Placental epithelial cell (primary cell): ENCODE measurements around the gene TBCD. TPM values are rescaled to one million over a fixed set of nuclear protein-coding genes. Genes with fewer than 3 reads are reported as not detected.

Experiments
- total RNA-seq: library from RNA; depleted of rRNA; stranded (reverse); fragments of >200 nt; gene quantifications from 2 replicates; pipeline ENCODE4 v1.2.3, GENCODE V29; 2012

Gene TBCD
- total RNA-seq, result 114 and 131 TPM in 2 replicates

DNA sequence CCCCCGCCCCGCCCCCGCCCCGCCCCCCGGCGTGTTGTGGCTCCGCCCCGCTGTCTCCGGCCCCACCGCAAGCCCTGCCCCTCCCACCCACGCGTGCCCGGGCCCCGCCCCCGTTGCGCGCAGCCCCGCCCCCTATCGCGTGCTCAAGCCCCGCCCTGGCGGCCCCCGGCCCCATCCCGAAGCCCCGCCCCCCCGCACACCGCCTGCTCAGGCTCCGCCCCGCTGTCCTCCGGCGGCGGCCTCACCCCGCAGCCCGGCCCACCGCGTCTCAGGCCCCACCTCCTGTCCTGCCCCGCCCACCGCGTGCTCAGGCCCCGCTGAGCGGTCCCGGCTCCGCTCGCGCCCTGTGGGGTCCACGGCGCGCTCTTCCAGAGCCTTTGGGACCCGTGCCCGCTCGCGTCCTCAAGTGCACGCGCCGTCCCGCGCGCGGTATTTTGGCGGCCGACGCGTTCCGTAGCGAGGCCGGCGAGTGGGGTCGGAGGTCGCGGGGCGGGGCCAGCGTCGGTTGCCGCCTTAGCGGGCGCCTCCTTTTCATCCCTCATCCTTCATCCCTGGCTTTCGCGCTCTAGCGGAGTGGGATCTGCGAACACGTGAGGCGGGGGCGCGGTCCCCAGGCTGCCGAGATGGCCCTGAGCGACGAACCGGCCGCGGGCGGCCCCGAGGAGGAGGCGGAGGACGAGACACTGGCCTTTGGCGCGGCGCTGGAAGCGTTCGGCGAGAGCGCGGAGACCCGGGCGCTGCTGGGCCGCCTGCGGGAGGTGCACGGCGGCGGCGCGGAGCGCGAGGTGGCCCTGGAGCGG, at the start of gene TBCD:
TSS of gene TBCD (plus strand) at position 495 of the 800 bp plus-strand sequence. CDS start at position 624, 129 bp downstream.

DNA sequence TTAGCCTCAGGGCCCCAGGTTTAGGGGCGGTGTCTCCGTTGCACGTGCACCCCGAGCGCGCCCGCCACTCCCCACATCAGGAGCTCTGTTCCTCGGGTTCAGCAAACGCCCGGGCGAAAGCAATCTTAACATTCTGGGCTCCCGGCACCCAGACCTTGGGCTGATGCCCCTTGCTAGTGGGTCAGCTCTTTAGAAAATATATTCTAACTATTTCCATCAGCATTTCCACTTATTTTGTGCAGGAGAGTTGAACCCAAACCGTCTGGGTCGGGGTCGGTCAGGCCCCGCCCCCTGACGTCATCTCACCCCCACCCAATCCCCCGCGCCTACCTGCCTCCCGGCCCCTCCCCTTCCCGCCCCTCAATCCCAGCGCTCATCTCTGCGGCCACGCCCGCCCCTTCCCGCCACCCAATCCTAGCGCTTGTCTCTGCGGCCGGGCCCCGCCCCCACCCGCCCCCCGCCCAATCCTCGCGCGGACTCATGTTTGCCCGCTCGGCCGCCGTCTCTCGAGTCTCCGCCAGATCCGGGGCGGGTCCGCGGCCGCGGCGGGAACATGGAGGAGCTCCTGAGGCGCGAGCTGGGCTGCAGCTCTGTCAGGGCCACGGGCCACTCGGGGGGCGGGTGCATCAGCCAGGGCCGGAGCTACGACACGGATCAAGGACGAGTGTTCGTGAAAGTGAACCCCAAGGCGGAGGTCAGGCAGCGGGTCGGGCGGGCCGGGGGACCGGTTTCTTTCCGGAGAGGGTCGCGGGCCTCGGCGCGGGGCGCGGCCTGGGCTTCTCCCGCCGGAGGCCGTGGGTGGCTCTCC, 35.5 kb upstream of the TBCD start, which contains the start of gene FN3KRP:
TSS of gene FN3KRP (plus strand) at position 504 of the 808 bp plus-strand sequence. CDS start at position 554, 50 bp downstream.

DNA sequence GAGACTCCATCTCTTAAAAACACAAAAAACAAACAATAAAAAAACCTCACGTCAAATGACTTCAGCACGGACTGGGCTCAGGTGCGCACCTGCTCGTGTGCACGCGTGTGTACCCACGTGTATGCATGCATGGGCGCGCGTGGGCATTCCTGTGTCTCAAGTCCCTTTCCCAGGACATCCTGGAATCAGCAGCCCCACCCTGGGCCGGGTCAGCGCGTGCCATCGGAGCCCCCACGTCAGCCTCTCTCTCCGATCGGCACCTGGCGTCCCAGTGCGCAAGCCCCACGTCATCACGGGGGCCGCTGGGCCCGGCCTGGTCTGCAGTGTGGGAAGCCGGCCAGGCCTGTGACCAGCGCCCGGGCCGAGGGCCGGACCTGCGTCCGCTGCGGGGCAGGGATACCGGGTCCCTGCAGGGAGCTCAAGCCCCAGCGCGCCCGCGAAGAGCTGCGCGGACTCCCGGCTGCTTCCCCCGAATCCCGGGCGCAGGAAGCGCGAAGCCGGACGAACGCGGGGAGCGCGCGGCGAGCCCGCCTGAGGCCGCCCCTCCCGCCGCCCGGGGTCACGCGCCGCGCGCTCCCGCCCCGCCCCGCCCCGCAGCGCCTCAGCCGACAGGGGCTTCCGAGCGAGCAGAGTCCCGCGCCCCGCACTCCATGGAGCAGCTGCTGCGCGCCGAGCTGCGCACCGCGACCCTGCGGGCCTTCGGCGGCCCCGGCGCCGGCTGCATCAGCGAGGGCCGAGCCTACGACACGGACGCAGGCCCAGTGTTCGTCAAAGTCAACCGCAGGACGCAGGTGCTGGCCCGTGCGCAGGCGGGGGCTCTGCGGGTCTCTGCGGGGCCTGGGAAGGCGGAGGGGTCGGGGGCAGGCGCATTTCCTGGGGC, 16.6 kb upstream of the TBCD start, which contains the start of gene FN3K:
TSS of gene FN3K (plus strand) at position 629 of the 880 bp plus-strand sequence. CDS start at position 651, 22 bp downstream.

DNA sequence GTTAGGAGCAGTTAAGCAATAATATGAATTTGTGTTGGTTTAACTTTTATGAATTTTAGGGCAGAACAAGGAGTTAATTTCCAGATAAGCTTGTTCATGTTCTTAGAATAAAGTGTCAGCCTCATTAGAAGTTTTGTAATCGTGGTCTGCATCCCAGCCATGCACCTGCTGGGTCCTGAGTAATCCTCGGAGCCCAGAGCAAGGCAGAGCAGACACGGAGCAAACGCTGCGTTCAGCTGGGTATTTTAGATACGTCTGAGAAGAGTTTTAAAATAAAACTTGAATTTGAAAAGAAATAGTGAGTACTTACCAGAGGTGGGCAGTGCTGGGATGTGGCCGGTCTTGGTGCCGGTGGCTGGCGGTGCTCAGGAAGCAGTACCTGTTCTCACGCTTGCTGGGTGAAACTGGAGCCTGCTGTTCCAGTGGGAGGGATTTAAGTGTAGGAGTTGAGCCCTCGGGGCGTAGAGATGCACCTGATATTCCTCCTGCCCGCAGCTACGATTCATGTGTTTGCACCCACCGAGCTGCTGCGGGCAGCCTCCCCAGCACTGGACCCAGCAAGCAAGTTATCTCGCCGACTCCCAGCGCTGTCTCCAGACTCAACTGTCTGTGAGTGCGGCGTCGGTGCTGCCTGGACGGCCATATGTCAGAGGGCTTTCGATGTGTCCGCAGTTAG, 87.9 kb downstream of the TBCD start, which contains the start of gene ZNF750:
TSS of gene ZNF750 (minus strand) at position 406 of the 676 bp plus-strand sequence. CDS start 7,568 bp downstream, outside the sequence.

Other genes with a start within 250 kb of the TBCD start
- gene FOXK2, start 232.3 kb upstream of the TBCD start, total RNA-seq, result 36.1 and 42.7 TPM in 2 replicates
- 51.4 and 52.2 TPM in 2 replicates for gene WDR45B, start 103.6 kb upstream of the TBCD start, total RNA-seq
- gene RAB40B, start 53.4 kb upstream of the TBCD start, total RNA-seq, result 15.6 and 25.5 TPM in 2 replicates
- gene FN3KRP, start 35.4 kb upstream of the TBCD start, total RNA-seq, result 10.0 and 19.2 TPM in 2 replicates
- gene FN3K, start 16.4 kb upstream of the TBCD start, total RNA-seq, result 0.11 and 0.79 TPM in 2 replicates
- not detected in 2 replicates for gene ZNF750, start 88.0 kb downstream of the TBCD start, total RNA-seq